ENCODE data around the gene GABPB2.

The GABPB2 gene

GRCh38 chr1:151157067-151157531, 86.5 kb downstream of the GABPB2 start:
- no peaks in the 10 kb centered on the region for H3K9me3 ChIP-seq (ENCODE audit: insufficient read depth, low read length)
- peaks cover 49% of the 10 kb centered on the region for H3K36me3 ChIP-seq (ENCODE audit: insufficient read depth, insufficient read length, low read length)
- no peak for TF ChIP-seq YY1 (IDR thresholded peaks at IDR 0.05; ENCODE audit: insufficient read depth, insufficient read length)
- no peak for TF ChIP-seq SUZ12 (IDR thresholded peaks at IDR 0.05; ENCODE audit: extremely low read depth, insufficient read depth, insufficient read length)
- no peak for TF ChIP-seq ZNF274 (IDR thresholded peaks at IDR 0.05; ENCODE audit: low read depth, low read length)
- no peak for DNase-seq (ENCODE audit: low read depth, low spot score)
- H3K27me3 ChIP-seq (ENCODE audit: insufficient read depth, insufficient read length): no peaks in the 10 kb centered on the region
- H3K4me1 ChIP-seq (ENCODE audit: insufficient read depth, insufficient read length): peaks cover 8% of the 10 kb centered on the region
- no peak overlapping the region for H3K4me3 ChIP-seq (ENCODE audit: insufficient read length, low read depth)
- H3K9ac ChIP-seq (ENCODE audit: insufficient read length, low read depth): no peak overlapping the region

GRCh38 chr1:151158326-151158725, 87.8 kb downstream of the GABPB2 start:
- Histone ChIP-seq H3K4me3 (ENCODE audit: insufficient read length, low read depth) (no peak overlapping the region), H3K27me3 (ENCODE audit: insufficient read depth, insufficient read length) (no peaks in the 10 kb centered on the region), H3K9me3 (ENCODE audit: insufficient read depth, low read length) (no peaks in the 10 kb centered on the region), H3K36me3 (ENCODE audit: insufficient read depth, insufficient read length, low read length) (peaks cover 51% of the 10 kb centered on the region), H3K9ac (ENCODE audit: insufficient read length, low read depth) (no peak overlapping the region), H3K4me1 (ENCODE audit: insufficient read depth, insufficient read length) (peaks cover 8% of the 10 kb centered on the region)
- no peak for DNase-seq (ENCODE audit: low read depth, low spot score)
- TF ChIP-seq SUZ12 (IDR thresholded peaks at IDR 0.05; ENCODE audit: extremely low read depth, insufficient read depth, insufficient read length) (no peak), ZNF274 (IDR thresholded peaks at IDR 0.05; ENCODE audit: low read depth, low read length) (no peak), YY1 (IDR thresholded peaks at IDR 0.05; ENCODE audit: insufficient read depth, insufficient read length) (no peak)

GRCh38 chr1:151158751-151159251, 88.2 kb downstream of the GABPB2 start:
- no peaks in the 10 kb centered on the region for H3K27me3 ChIP-seq (ENCODE audit: insufficient read depth, insufficient read length)
- H3K9ac ChIP-seq (ENCODE audit: insufficient read length, low read depth): no peak overlapping the region
- H3K4me3 ChIP-seq (ENCODE audit: insufficient read length, low read depth): no peak overlapping the region
- TF ChIP-seq ZNF274 (IDR thresholded peaks at IDR 0.05; ENCODE audit: low read depth, low read length) (no peak), SUZ12 (IDR thresholded peaks at IDR 0.05; ENCODE audit: extremely low read depth, insufficient read depth, insufficient read length) (no peak), YY1 (IDR thresholded peaks at IDR 0.05; ENCODE audit: insufficient read depth, insufficient read length) (no peak)
- peaks cover 8% of the 10 kb centered on the region for H3K4me1 ChIP-seq (ENCODE audit: insufficient read depth, insufficient read length)
- no peaks in the 10 kb centered on the region for H3K9me3 ChIP-seq (ENCODE audit: insufficient read depth, low read length)
- H3K36me3 ChIP-seq (ENCODE audit: insufficient read depth, insufficient read length, low read length): peaks cover 51% of the 10 kb centered on the region
- no peak for DNase-seq (ENCODE audit: low read depth, low spot score)

GRCh38 chr1:151159373-151159772, 88.8 kb downstream of the GABPB2 start:
- H3K27me3 ChIP-seq (ENCODE audit: insufficient read depth, insufficient read length): no peaks in the 10 kb centered on the region
- no peak overlapping the region for H3K4me3 ChIP-seq (ENCODE audit: insufficient read length, low read depth)
- no peak overlapping the region for H3K9ac ChIP-seq (ENCODE audit: insufficient read length, low read depth)
- TF ChIP-seq ZNF274 (IDR thresholded peaks at IDR 0.05; ENCODE audit: low read depth, low read length) (no peak), YY1 (IDR thresholded peaks at IDR 0.05; ENCODE audit: insufficient read depth, insufficient read length) (no peak), SUZ12 (IDR thresholded peaks at IDR 0.05; ENCODE audit: extremely low read depth, insufficient read depth, insufficient read length) (no peak)
- H3K36me3 ChIP-seq (ENCODE audit: insufficient read depth, insufficient read length, low read length): peaks cover 54% of the 10 kb centered on the region
- H3K4me1 ChIP-seq (ENCODE audit: insufficient read depth, insufficient read length): peaks cover 8% of the 10 kb centered on the region
- no peak for DNase-seq (ENCODE audit: low read depth, low spot score)
- no peaks in the 10 kb centered on the region for H3K9me3 ChIP-seq (ENCODE audit: insufficient read depth, low read length)

GRCh38 chr1:151164732-151165280, 94.2 kb downstream of the GABPB2 start:
- Histone ChIP-seq H3K4me3 (ENCODE audit: insufficient read length, low read depth) (peak overlapping the region; percentile 96), H3K9me3 (ENCODE audit: insufficient read depth, low read length) (no peaks in the 10 kb centered on the region), H3K27me3 (ENCODE audit: insufficient read depth, insufficient read length) (no peaks in the 10 kb centered on the region), H3K4me1 (ENCODE audit: insufficient read depth, insufficient read length) (peaks cover 6% of the 10 kb centered on the region), H3K36me3 (ENCODE audit: insufficient read depth, insufficient read length, low read length) (peaks cover 52% of the 10 kb centered on the region), H3K9ac (ENCODE audit: insufficient read length, low read depth) (peak overlapping the region; percentile 97)
- DNase-seq (ENCODE audit: low read depth, low spot score): no peak
- TF ChIP-seq YY1 (IDR thresholded peaks at IDR 0.05; ENCODE audit: insufficient read depth, insufficient read length): no peak
- no peak for TF ChIP-seq SUZ12 (IDR thresholded peaks at IDR 0.05; ENCODE audit: extremely low read depth, insufficient read depth, insufficient read length)

- Histone ChIP-seq H3K9me3 (ENCODE audit: insufficient read depth, low read length) (no peaks in the 10 kb centered on the region), H3K27me3 (ENCODE audit: insufficient read depth, insufficient read length) (no peaks in the 10 kb centered on the region), H3K4me1 (ENCODE audit: insufficient read depth, insufficient read length) (peaks cover 8% of the 10 kb centered on the region), H3K36me3 (ENCODE audit: insufficient read depth, insufficient read length, low read length) (peaks cover 56% of the 10 kb centered on the region), H3K9ac (ENCODE audit: insufficient read length, low read depth) (peak overlapping the region; percentile 97), H3K4me3 (ENCODE audit: insufficient read length, low read depth) (peak overlapping the region; percentile 96)
- peak; percentile 83 for DNase-seq (ENCODE audit: low read depth, low spot score)
- TF ChIP-seq SUZ12 (IDR thresholded peaks at IDR 0.05; ENCODE audit: extremely low read depth, insufficient read depth, insufficient read length): no peak
- no peak for TF ChIP-seq ZNF274 (IDR thresholded peaks at IDR 0.05; ENCODE audit: low read depth, low read length)
- no peak for TF ChIP-seq YY1 (IDR thresholded peaks at IDR 0.05; ENCODE audit: insufficient read depth, insufficient read length)
Measured at GRCh38 chr1:151165281-151165737, 94.7 kb downstream of the GABPB2 start.

GRCh38 chr1:151165738-151166504, 95.4 kb downstream of the GABPB2 start, which contains the start of the genes LYSMD1 and SCNM1:
LYSMD1 (minus strand) TSS chr1:151165902; CDS start chr1:151165258, 644 bp downstream.
SCNM1 (plus strand) TSS chr1:151166144; CDS start chr1:151166153, 9 bp downstream.
- Histone ChIP-seq H3K36me3 (ENCODE audit: insufficient read depth, insufficient read length, low read length) (peaks cover 56% of the 10 kb centered on the region), H3K4me1 (ENCODE audit: insufficient read depth, insufficient read length) (peaks cover 10% of the 10 kb centered on the region), H3K27me3 (ENCODE audit: insufficient read depth, insufficient read length) (no peaks in the 10 kb centered on the region), H3K9ac (ENCODE audit: insufficient read length, low read depth) (peak within 1 kb of the TSS; percentile 97), H3K4me3 (ENCODE audit: insufficient read length, low read depth) (peak within 1 kb of the TSS; percentile 96), H3K9me3 (ENCODE audit: insufficient read depth, low read length) (no peaks in the 10 kb centered on the region)
- TF ChIP-seq SUZ12 (IDR thresholded peaks at IDR 0.05; ENCODE audit: extremely low read depth, insufficient read depth, insufficient read length): no peak
- no peak for TF ChIP-seq ZNF274 (IDR thresholded peaks at IDR 0.05; ENCODE audit: low read depth, low read length)
- TF ChIP-seq YY1 (IDR thresholded peaks at IDR 0.05; ENCODE audit: insufficient read depth, insufficient read length): no peak
- DNase-seq (ENCODE audit: low read depth, low spot score): peak; percentile 99

Data from NT2/D1 (cell line).